Measurements from ENCODE around the gene EXOC6.

EXOC6 gene

GRCh38 chr10:93028883-93029282 is 180.6 kb downstream of the EXOC6 start:
- no peak for DNase-seq

DNA sequence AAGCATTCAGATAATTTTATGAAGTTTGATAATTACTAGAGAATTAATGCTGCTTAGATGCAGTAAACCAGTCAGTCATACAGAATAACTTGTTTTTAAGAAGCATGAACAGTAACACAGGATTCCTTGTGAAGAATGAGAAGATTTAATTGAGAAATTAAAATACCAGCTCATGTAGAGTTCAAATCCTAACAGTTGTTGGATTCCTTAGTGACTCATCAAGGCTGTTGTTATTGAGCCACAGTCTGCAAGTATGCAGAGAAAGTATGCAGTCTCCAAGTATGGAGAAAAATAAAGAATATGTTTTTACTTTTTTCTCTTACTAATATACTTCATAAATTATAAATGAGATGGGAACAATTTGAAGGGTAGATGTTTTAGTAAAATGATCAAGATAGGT is 182.1 kb downstream of the EXOC6 start:
- DNase-seq, result no peak

DNA sequence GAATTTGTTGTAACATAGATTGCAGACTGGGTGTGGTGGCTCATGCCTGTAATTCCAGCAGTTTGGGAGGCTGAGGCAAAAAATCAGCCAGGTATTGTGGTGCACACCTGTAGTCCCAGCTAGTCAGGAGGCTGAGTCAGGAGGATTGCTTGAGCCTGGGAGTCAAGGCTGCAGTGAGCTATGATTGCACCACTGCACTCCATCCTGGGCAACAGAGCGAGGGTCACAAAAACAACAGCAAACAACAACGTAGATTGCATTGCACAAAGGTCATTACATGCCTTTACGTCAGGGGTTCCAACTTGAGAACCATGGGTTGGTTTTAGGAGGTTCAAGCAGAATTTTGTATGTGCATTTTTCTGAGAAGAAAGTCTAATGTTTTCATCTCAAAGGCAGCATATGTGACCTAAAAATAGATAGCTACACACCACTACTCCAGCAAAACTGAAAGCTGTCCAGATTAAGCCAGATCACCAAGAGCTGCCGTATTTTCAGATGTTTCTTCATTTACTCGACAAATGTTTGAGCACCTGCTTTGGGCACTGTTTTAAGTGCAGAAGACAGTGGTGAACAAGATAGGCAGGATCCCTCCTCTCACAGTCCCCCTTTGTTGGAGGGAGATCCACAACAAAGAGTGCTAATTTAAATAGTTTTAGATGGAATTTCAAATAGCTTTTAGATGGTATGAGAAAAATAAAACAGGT is 183.9 kb downstream of the EXOC6 start:
- DNase-seq, result no peak

- no peak for DNase-seq
Observed at GRCh38 chr10:93032809-93033137, 184.5 kb downstream of the EXOC6 start.

DNA sequence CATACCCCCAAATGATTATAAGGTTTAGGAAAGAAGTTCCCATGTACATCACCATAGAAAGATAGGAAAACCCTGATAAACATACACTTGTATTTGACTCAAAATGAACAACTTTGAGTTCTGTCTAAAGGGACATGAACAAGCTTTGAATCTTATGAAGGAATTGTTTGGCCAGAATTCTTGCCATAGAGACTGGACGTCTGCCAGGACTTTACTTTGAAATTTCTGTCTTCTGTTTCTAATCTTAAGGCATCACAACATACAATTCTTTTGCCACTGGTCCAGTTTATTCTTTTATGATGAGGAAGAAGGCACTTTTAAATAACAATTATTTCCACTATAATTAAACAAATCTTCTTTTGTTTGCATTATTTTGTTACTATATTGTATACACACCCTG is 186.1 kb downstream of the EXOC6 start:
- DNase-seq, result no peak

GRCh38 chr10:93039110-93039509 is 190.8 kb downstream of the EXOC6 start:
- no peak for DNase-seq

- no peak for DNase-seq
Observed at GRCh38 chr10:93039721-93040120, 191.4 kb downstream of the EXOC6 start.

DNA sequence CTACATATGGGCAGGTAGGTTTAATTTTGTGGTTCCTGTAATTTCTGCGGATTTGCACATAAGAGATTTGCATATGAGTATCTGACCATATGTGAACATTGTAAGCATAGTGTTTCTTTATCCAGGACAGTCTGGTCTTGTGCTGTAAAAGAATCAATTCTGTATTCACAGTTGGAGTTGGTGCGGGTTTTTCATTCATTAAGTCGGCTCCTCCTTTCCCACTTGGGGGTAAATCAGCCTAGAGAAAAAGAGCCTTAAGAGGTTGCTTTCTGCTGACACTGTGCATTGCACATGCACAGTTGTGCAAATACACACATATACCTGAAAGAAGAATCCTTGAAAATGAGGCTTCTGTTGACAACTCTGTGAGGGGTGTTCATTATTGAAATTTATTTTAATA is 206.2 kb downstream of the EXOC6 start:
- DNase-seq, result no peak

DNA sequence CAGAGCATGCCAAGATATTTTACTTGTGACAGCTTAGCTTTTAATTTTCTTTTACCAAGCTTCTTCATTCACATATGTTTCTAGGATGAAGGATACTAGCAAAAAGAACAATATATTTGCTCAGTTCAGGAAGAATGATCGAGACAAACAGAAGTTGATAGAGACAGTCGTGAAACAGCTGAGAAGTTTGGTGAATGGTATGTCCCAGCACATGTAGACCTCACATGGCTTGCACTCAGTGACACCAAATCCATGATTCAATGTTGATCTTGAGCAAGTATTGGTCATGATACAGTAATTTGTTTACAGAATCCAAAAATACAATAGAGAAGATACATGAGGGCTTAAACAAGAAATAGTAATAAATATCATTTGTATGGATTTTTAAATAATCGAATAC is 209.8 kb downstream of the EXOC6 start:
- no peak for DNase-seq

GRCh38 chr10:93059975-93060886 is 211.9 kb downstream of the EXOC6 start, which contains the start of gene CYP26C1:
TSS of gene CYP26C1 (plus strand) at chr10:93060798. CDS start at chr10:93061264, 466 bp downstream.
- DNase-seq, result no peak

GRCh38 chr10:93060887-93061593 is 212.7 kb downstream of the EXOC6 start:
- DNase-seq, result no peak

- no peak for DNase-seq
Observed at GRCh38 chr10:93061594-93062513, 213.5 kb downstream of the EXOC6 start.

DNA sequence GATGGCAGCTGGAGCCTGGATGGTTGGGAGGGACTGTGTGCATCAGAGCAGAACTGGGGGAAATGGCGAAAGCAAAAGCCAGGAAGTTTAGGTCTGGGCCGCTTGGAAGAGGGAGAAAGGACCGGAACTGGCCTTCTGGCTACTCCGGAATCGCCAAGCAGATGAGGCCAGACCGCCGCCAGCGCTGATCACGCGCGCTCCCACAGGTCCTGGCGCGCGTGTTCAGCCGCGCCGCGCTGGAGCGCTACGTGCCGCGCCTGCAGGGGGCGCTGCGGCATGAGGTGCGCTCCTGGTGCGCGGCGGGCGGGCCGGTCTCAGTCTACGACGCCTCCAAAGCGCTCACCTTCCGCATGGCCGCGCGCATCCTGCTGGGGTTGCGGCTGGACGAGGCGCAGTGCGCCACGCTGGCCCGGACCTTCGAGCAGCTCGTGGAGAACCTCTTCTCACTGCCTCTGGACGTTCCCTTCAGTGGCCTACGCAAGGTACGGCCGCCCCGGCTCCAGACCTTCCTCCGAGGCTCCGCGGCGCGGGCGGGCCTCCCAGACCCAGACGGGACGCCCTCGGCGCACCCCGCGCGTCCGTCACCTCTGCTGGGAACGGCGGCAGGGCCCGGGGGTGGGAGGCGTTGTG is 214.3 kb downstream of the EXOC6 start:
- peak in 1 of 2 experiments; percentile 6 for DNase-seq

GRCh38 chr10:93063144-93063976 is 215.0 kb downstream of the EXOC6 start:
- DNase-seq, result no peak

GRCh38 chr10:93063977-93064660 is 215.8 kb downstream of the EXOC6 start:
- no peak for DNase-seq

- no peak for DNase-seq
Observed at GRCh38 chr10:93064874-93065660, 216.7 kb downstream of the EXOC6 start.

- DNase-seq, result no peak
Observed at GRCh38 chr10:93065675-93066543, 217.6 kb downstream of the EXOC6 start.

DNA sequence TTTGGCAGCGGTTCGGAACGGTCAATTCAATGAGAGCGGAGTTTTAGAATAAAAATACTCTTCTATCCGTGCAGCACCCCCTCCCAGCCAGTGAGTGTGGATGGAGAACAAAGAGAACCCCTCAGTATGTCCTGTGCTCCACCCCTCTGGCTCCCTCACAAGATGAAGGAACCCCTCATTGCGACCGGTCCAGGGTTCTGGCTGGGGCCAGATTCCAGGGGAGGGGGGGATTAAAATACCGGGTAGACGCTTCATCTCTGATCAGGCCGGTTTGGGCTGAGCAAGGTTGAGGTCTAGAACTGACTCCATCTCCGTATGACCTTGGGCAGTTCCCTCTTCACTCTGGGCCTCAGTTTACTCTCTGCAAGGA is 218.2 kb downstream of the EXOC6 start:
- no peak for DNase-seq

Measured in activated CD4-positive, alpha-beta T cell treated with anti-CD3 and anti-CD28 coated beads, Interleukin-2, amount 50 U/mL, for 4 hours (primary cell).